Measurements from ENCODE around the gene CEP76.
"Not testable (repeated sequence)": the region's sequence is repeated elsewhere in the genome, so short reads cannot be mapped to it uniquely, and the experiment has no call there.

The CEP76 gene

GRCh38 chr18:12639990-12640880, 62.3 kb downstream of the CEP76 start:
- DNase-seq: no peak

- DNase-seq: no peak
These were observed 63.8 kb downstream of the CEP76 start for GRCh38 chr18:12638644-12639124.

GRCh38 chr18:12637901-12638643, 64.5 kb downstream of the CEP76 start:
- DNase-seq: no peak

DNA sequence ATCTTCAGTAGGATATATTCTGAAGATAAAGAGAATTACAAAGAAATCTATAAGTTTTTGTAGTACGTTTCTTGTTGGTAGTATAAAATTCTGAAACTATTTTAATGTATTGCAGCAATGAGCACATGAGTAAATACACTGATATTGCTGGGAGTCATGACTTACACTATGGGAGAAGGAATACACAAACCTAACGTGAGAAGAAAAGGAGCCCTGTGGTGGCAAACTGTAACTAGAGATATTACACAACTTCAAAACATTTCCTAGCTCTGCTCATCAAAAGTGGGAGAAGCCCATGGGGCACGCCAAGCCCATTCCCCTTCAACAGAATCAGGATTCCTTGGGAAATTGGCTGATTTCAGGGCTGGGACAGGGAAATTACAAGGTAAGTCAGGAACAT, 65.1 kb downstream of the CEP76 start:
- DNase-seq: no peak

DNA sequence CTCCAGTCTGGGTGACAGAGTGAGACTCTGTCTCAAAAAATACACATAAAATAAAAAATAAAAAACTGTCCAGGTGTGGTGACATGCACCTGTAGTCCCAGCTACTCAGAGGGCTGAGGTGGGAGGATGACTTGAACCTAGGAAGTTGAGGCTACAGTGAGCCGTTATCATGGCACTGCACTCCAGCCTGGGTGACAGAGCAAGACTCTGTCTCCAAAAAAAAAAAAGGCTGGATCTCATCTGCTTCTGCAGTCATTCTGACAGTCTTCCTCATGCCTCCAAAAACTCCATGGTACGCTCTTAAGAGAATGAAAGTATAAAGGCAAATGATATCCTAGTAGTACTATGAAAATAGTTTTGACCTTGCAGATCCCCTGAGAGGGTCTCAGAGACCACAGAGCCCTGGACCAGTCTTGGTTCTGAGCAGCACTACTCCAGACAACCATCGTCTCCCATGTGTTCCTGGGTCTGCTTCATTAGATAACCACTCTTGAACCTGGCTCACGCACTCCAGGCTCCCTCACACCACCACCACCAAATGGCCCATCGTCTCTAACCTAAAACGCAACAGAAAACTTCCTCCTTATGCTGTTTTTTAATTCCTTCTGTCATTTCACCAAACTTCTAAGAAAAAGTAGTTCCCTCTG, 70.6 kb downstream of the CEP76 start:
- no peak for DNase-seq

- DNase-seq: no peak
These were observed 72.4 kb downstream of the CEP76 start for GRCh38 chr18:12630136-12630535.

DNA sequence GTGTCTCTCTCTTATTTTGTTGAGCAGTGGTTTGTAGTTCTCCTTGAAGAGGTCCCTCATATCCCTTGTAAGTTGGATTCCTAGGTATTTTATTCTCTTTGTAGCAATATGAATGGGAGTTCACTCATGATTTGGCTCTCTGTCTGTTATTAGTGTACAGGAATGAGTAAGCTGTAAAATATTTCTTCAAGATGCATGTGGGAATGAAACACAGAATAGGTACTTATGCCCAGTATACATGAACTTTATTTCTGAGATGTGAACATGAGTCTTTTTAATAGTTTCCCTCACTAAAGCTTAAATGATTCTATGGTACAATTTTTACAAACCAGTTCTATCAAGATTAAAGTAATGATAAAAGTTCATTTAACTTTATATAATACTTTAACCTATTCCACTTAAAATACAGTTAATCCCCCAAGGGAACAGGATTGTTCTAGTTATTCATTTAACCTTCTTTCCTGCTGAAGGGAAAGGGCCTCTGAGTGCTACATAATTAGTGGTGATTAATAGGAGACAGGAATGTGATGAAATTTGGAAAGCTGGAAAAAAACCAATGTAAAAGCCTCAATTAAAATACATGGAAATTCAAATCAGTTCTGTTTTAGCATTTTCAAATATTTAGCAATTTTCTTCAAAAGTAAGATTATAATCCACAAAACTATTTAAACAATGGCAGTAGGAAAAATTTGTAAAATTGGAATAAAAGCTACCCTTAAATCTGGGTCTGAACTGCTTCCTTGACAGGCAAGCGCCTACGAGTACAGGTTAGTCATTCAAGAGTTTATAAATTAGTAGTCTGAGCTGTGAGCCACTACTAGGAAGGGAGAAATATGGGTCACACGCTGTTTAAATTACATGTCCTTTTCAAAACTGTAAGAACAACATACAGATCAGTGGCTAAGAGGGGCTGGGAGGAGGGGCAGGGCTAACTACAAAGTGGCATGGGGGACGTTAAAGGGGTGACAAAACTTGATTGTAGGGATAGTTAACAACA, 73.5 kb downstream of the CEP76 start:
- DNase-seq: no peak

GRCh38 chr18:12627199-12627598, 75.3 kb downstream of the CEP76 start:
- DNase-seq: not testable (repeated sequence)

DNA sequence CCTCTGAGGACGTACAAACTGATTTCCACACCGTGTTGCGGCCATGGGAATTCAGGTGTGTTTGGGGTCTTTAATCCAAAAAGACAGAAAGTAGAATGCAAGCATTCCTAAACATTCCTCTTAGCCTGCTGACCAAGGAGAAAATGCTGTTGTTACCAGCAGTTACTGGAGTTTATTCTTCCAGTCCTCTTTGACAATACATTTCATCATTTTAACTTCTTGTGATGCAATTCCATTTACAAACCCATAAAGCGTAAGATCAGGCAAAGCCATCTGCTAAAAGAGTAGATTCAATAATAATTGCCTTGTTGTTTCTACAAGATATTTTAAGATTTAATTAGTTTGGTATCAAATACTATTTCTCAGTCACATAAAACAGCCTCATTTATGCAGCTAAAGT, 77.3 kb downstream of the CEP76 start:
- DNase-seq: no peak
